GM08714 (cell line): ENCODE measurements around the gene TBC1D5.
"Not testable (repeated sequence)": the region's sequence is repeated elsewhere in the genome, so short reads cannot be mapped to it uniquely, and the experiment has no call there.

ENCODE experiments used
- H3K4me3 ChIP-seq: fragments of 200-500 bp; sonication (Bioruptor generic); 2 replicates; pipeline ENCODE4 v1.5.1; 2014; ENCODE audit warnings: mild to moderate bottlenecking, low read length, inconsistent platforms
- ZNF274 ChIP-seq: IDR thresholded peaks from 2 replicates; pipeline ENCODE4 v1.6.1; 2012; ENCODE audit warnings: mild to moderate bottlenecking, low read depth, low read length

The TBC1D5 gene

GRCh38 chr3:17132286-17133115 lies 609.9 kb downstream of the TBC1D5 start:
- no peak for TF ChIP-seq ZNF274
- no peak overlapping the region for H3K4me3 ChIP-seq

GRCh38 chr3:17130956-17131355 lies 611.5 kb downstream of the TBC1D5 start:
- no peak for TF ChIP-seq ZNF274
- H3K4me3 ChIP-seq, result no peak overlapping the region

- H3K4me3 ChIP-seq, result no peak overlapping the region
- no peak for TF ChIP-seq ZNF274
Measured at GRCh38 chr3:17129556-17129955, 612.9 kb downstream of the TBC1D5 start.

- not testable (repeated sequence) for H3K4me3 ChIP-seq
Measured at GRCh38 chr3:17128671-17129070, 613.8 kb downstream of the TBC1D5 start.

GRCh38 chr3:17125738-17126442 lies 616.5 kb downstream of the TBC1D5 start:
- TF ChIP-seq ZNF274, result no peak
- H3K4me3 ChIP-seq, result no peak overlapping the region

- no peak overlapping the region for H3K4me3 ChIP-seq
- TF ChIP-seq ZNF274, result no peak
Measured at GRCh38 chr3:17122758-17123157, 619.7 kb downstream of the TBC1D5 start.

- H3K4me3 ChIP-seq, result no peak overlapping the region
- no peak for TF ChIP-seq ZNF274
Measured at GRCh38 chr3:17121336-17121735, 621.1 kb downstream of the TBC1D5 start.

- TF ChIP-seq ZNF274, result no peak
- H3K4me3 ChIP-seq, result no peak overlapping the region
Measured at GRCh38 chr3:17120115-17120514, 622.3 kb downstream of the TBC1D5 start.

- H3K4me3 ChIP-seq, result no peak overlapping the region
- TF ChIP-seq ZNF274, result no peak
Measured at GRCh38 chr3:17119201-17120072, 623.0 kb downstream of the TBC1D5 start.

GRCh38 chr3:17118771-17119170 lies 623.7 kb downstream of the TBC1D5 start:
- TF ChIP-seq ZNF274, result no peak
- no peak overlapping the region for H3K4me3 ChIP-seq

GRCh38 chr3:17116007-17116600 lies 626.3 kb downstream of the TBC1D5 start:
- TF ChIP-seq ZNF274, result no peak
- no peak overlapping the region for H3K4me3 ChIP-seq

- H3K4me3 ChIP-seq, result no peak overlapping the region
- no peak for TF ChIP-seq ZNF274
Measured at GRCh38 chr3:17115186-17115585, 627.2 kb downstream of the TBC1D5 start.

GRCh38 chr3:17111586-17111985 lies 630.8 kb downstream of the TBC1D5 start:
- no peak for TF ChIP-seq ZNF274
- no peak overlapping the region for H3K4me3 ChIP-seq
